Tibial artery (tissue), 4 donors: Measurements from ENCODE around the gene LPCAT4.
"Not testable (repeated sequence)": the region's sequence is repeated elsewhere in the genome, so short reads cannot be mapped to it uniquely, and the experiment has no call there.

ENCODE experiments used
- DNase-seq, 2 donors: peaks; one replicate each; pipeline ENCODE4 v3.0.0-alpha.2; 2019
- H3K27ac ChIP-seq, 2 donors: fragments of 200-600 bp; sonication (generic) in 1 of 2; 1 replicate in 1 of 2; 2 replicates in 1 of 2; pipeline ENCODE4 v1.5.1; 2018 to 2019; ENCODE audit warnings: mild to moderate bottlenecking in 1 of 2
- H3K27me3 ChIP-seq, 2 donors: fragments of 200-600 bp; sonication (generic) in 1 of 2; one replicate each; pipeline versions ENCODE4 v1.5.1 to v1.6.0; 2016 to 2019
- H3K36me3 ChIP-seq, 3 donors: fragments of 200-600 bp; sonication (generic) in 2 of 3; one replicate each; pipeline ENCODE4 v1.5.1; 2016 to 2019; ENCODE audit warnings: mild to moderate bottlenecking in 2 of 3
- H3K4me1 ChIP-seq, 4 donors: fragments of 200-600 bp; sonication (generic) in 2 of 4; 1 replicate in 3 of 4; 2 replicates in 1 of 4; pipeline ENCODE4 v1.5.1; 2016 to 2019
- H3K4me3 ChIP-seq, 2 donors: fragments of 200-600 bp; sonication (generic) in 1 of 2; 1 replicate in 1 of 2; 2 replicates in 1 of 2; pipeline ENCODE4 v1.5.1; 2018 to 2019; ENCODE audit warnings: mild to moderate bottlenecking in 2 of 2
- H3K9me3 ChIP-seq, 3 donors: fragments of 200-600 bp; sonication (generic) in 1 of 3; one replicate each; pipeline ENCODE4 v1.5.1; 2016 to 2019
- intact Hi-C: fragments of 100-400 bp; cut with DNase I; formaldehyde crosslinking; loops from one replicate; pipeline ENCODE4 v1.15.0; 2023; ENCODE audit warnings: low total_unique reads
- TF ChIP-seq, protein P1 (sequence below), 2 experiments: fragments of 200-600 bp in 1 of 2; fragments of 450-650 bp in 1 of 2; IDR thresholded peaks; one replicate each; pipeline ENCODE4 v1.5.1; 2017 to 2019; ENCODE audit warnings: antibody characterized with exemption in 2 of 2, mild to moderate bottlenecking in 1 of 2, moderate library complexity in 1 of 2

The LPCAT4 gene

DNA sequence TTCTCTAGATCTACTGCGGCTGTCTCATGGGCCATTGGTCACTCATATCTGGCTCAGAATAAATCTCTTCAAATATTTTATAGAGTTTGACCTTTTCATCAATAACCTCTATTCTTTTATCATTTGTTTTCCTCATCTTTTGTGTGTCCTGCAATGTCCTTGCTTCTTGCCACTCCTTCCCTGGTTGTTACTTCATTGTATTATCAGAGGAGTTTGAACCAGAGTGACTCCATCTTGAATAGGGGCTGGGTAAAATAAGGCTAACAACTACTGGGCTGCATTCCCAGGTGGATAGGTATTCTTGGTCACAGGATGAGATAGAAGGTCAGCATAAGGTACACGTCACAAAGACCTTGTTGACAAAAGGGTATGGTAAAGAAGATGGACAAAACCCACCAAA is 9.9 kb upstream of the LPCAT4 start:
- Histone ChIP-seq H3K9me3 (no peaks in the 10 kb centered on the region), H3K4me3 (no peak overlapping the region), H3K27ac (no peak overlapping the region), H3K27me3 (no peaks in the 10 kb centered on the region), H3K36me3 (no peaks in the 10 kb centered on the region), H3K4me1 (no peaks in the 10 kb centered on the region)
- intact Hi-C loops: no loop called here
- DNase-seq: no peak
- TF ChIP-seq, protein P1, sequence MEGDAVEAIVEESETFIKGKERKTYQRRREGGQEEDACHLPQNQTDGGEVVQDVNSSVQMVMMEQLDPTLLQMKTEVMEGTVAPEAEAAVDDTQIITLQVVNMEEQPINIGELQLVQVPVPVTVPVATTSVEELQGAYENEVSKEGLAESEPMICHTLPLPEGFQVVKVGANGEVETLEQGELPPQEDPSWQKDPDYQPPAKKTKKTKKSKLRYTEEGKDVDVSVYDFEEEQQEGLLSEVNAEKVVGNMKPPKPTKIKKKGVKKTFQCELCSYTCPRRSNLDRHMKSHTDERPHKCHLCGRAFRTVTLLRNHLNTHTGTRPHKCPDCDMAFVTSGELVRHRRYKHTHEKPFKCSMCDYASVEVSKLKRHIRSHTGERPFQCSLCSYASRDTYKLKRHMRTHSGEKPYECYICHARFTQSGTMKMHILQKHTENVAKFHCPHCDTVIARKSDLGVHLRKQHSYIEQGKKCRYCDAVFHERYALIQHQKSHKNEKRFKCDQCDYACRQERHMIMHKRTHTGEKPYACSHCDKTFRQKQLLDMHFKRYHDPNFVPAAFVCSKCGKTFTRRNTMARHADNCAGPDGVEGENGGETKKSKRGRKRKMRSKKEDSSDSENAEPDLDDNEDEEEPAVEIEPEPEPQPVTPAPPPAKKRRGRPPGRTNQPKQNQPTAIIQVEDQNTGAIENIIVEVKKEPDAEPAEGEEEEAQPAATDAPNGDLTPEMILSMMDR (IDR thresholded peaks at IDR 0.05): no peak

DNA sequence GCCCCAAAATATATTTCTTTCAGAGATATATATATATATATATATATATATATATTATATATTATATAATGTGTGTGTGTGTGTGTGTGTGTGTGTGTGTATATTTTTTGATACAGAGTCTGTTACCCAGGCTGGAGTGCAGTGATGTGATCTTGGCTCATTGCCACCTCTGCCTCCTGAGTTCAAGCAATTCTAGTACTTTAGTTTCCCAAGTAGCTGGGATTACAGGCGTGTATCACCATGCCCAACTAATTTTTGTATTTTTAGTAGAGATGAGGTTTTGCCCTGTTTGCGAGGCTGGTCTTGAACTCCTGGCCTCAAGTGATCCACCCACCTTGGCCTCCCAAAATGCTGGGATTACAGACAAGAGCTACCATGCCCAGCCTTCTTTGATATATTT is 8.5 kb upstream of the LPCAT4 start:
- H3K4me3 ChIP-seq, H3K36me3 ChIP-seq, H3K27ac ChIP-seq, H3K27me3 ChIP-seq, H3K9me3 ChIP-seq, H3K4me1 ChIP-seq, DNase-seq, intact Hi-C loops: not testable (repeated sequence)

DNA sequence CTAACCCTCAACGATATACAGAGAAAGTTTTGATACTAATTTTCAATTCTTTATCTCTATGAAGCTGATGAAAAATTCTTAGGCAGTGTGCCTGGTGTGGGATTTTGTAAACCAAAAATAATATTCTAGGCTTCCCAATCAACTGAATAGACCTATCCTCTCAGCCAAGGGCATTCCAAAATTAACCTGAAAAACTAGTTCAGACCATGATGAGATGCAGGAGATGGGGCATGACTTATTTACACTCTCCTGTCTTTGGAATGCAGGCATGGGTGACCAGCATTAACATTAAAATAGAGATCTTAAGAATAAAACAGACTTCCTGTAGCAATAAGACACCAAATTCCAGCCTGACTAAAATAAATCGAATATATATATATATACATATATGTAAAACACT is 7.8 kb upstream of the LPCAT4 start:
- no peak overlapping the region for H3K4me3 ChIP-seq
- TF ChIP-seq, protein P1 (IDR thresholded peaks at IDR 0.05): no peak
- no peak overlapping the region for H3K27ac ChIP-seq
- no peaks in the 10 kb centered on the region for H3K36me3 ChIP-seq
- no peaks in the 10 kb centered on the region for H3K4me1 ChIP-seq
- H3K9me3 ChIP-seq: no peaks in the 10 kb centered on the region
- intact Hi-C loops: no loop called here
- H3K27me3 ChIP-seq: no peaks in the 10 kb centered on the region
- no peak for DNase-seq

DNA sequence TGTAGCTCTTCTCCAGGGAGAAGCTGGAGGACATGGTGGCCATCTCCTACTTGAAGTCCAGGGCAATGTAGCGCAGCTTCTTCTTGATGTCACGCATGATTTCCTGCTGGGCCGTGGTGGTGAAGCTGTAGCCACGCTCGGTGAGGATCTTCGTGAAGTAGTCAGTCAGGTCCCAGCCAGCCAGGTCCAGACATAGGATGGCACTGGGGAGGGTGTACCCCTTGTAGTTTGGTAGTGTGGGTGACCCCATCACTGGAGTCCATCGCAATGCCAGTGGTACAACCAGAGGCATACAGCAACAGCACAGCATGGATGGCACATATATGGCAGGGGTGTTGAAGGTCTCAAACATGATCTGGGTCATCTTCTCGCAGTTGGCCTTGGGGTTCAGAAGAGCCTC is 7.0 kb upstream of the LPCAT4 start:
- H3K9me3 ChIP-seq: no peaks in the 10 kb centered on the region
- H3K4me3 ChIP-seq: no peak overlapping the region
- TF ChIP-seq, protein P1 (IDR thresholded peaks at IDR 0.05): no peak
- DNase-seq: no peak
- H3K4me1 ChIP-seq: no peaks in the 10 kb centered on the region
- no peaks in the 10 kb centered on the region for H3K27me3 ChIP-seq
- H3K36me3 ChIP-seq: no peaks in the 10 kb centered on the region
- H3K27ac ChIP-seq: no peak overlapping the region
- intact Hi-C loops: no loop called here

DNA sequence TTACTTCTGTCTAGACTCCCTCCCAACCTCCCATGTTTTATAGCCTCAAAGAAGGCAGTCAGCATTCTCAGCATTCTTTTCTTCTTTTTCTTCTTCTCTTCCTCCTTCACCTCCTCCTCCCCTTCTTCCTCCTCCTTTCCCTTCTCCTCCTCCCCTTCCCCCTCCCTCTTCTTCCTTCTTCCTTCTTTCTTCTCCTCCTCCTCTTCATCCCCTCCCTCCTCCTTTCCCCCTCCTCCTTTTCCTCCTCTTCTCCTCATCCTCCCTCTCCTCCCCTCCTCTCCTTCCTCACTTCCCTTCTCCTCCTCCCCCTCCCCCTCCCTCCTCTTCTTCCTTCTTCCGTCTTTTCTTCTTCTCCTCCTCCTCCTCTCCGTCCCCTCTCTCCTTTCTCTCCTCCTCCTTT is 3.6 kb upstream of the LPCAT4 start:
- Histone ChIP-seq H3K4me1 (peaks cover 0 to 15% (median 12%) of the 10 kb centered on the region in 4 donors), H3K4me3 (no peak overlapping the region), H3K36me3 (no peaks in the 10 kb centered on the region), H3K9me3 (no peaks in the 10 kb centered on the region), H3K27me3 (no peaks in the 10 kb centered on the region), H3K27ac (no peak overlapping the region)
- intact Hi-C loops: no loop called here
- DNase-seq: no peak
- TF ChIP-seq, protein P1 (IDR thresholded peaks at IDR 0.05): no peak

DNA sequence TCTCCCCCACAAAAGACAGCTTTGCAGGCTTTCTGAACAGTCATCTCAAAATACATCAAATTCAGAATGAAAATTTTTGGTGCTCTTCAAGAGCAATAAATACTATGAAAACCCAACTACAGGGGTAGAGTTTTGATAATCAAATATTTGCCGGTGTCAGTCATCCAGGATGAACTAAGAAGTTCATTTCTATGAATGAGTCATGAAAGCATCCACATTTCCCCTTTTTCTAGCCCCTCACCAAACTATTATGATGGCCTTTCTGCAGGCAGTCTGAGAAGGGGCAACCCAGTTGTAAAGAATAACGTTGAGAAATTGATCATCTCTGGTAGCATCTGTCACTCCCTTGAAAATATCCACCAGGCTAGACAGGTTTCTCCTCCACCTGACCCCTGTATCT is 3.1 kb upstream of the LPCAT4 start:
- no peak for DNase-seq
- H3K27me3 ChIP-seq: no peaks in the 10 kb centered on the region
- H3K4me3 ChIP-seq: no peak overlapping the region
- H3K36me3 ChIP-seq: no peaks in the 10 kb centered on the region
- TF ChIP-seq, protein P1 (IDR thresholded peaks at IDR 0.05): no peak
- no peak overlapping the region for H3K27ac ChIP-seq
- no peaks in the 10 kb centered on the region for H3K9me3 ChIP-seq
- peaks cover 0 to 20% (median 17%) of the 10 kb centered on the region in 4 donors for H3K4me1 ChIP-seq
- intact Hi-C loops: no loop called here
